ENCODE measurements around the gene CHCHD2.
"Not testable (repeated sequence)": the region's sequence is repeated elsewhere in the genome, so short reads cannot be mapped to it uniquely, and the experiment has no call there.

Gene CHCHD2

GRCh38 chr7:56081626-56082340 is 24.5 kb downstream of the CHCHD2 start:
- no peak for DNase-seq

DNA sequence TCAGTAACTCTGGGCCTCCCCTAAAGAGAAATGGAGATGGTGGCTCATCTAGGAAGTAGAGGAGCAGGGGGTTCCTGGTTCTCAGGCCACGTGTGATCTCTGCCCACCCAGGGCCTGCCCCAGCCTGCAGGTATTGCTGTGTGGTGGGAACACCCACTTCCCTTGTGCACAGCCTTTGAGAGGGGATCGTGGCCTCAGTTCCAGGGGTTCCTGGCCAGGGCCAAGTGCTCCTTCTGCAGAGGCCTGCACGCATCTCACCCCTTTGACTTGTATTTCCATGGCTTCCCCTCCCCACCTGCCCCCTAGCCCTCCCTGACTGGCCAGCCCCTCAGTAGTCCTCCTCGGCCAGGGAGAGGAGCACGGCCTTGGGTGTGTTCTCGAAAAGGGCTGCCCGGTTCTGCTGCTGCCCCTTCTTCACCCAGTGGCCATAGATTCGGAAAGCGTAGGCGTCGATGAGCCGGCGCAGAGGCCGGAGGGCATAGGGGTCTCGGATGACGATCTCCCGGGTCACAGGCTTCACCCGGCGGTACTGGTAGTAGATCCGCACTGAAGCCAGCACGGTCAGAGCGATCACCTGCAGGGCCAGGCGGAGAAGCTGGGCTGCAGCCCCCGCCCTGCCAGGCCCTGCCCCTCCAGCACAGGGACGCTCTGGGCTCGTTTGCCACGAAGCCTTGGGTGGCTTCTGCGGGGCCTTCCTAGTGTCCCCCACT is 25.4 kb downstream of the CHCHD2 start:
- not testable (repeated sequence) for DNase-seq

GRCh38 chr7:56079450-56080185 is 26.7 kb downstream of the CHCHD2 start:
- no peak for DNase-seq

DNA sequence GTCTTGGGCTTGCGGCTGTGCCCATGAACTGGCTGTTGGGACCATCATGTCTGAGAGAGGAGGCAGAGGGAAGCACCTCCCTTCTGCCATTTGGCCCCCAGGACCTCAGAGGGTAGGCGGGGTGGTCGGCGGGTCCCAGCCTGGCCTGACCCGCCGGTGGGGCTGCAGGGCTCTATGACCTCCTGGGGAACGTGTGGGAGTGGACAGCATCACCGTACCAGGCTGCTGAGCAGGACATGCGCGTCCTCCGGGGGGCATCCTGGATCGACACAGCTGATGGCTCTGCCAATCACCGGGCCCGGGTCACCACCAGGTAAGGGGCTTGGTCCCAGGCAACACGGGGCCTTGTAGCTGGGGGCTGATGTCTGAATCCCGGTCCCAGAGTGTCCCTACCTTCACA is 28.1 kb downstream of the CHCHD2 start:
- no peak for DNase-seq

- DNase-seq = no peak
Measured at GRCh38 chr7:56077681-56078080, 28.6 kb downstream of the CHCHD2 start.

DNA sequence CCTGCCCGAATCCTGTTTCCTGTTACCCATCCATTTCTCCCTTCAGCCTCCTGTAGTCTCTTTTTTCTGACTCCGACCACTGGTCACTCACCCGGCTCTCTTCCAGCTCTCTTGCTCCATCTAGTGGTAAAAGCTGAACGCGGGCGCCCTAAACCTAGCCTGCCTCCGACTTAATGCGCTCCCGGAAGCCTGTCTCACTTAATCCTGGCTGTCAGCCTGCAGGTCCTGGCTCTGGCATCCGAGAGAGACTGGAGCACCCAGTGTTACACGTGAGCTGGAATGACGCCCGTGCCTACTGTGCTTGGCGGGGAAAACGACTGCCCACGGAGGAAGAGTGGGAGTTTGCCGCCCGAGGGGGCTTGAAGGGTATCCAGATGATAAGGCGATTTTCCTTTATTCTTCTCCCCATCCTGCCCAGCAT is 31.9 kb downstream of the CHCHD2 start:
- DNase-seq = peak; percentile 47 to 75

GRCh38 chr7:56066376-56066775 is 39.9 kb downstream of the CHCHD2 start:
- DNase-seq = not testable (repeated sequence)

- peak; percentile 69 to 90 for DNase-seq
Measured at GRCh38 chr7:56063882-56064625, 42.2 kb downstream of the CHCHD2 start, which contains the start of gene SUMF2. SUMF2 (plus strand) TSS chr7:56064286; CDS start chr7:56064312, 26 bp downstream.

GRCh38 chr7:56063500-56063881 is 42.8 kb downstream of the CHCHD2 start:
- DNase-seq = no peak

GRCh38 chr7:56062382-56062781 is 43.9 kb downstream of the CHCHD2 start:
- DNase-seq = peak in 1 of 2 donors; percentile 8

DNA sequence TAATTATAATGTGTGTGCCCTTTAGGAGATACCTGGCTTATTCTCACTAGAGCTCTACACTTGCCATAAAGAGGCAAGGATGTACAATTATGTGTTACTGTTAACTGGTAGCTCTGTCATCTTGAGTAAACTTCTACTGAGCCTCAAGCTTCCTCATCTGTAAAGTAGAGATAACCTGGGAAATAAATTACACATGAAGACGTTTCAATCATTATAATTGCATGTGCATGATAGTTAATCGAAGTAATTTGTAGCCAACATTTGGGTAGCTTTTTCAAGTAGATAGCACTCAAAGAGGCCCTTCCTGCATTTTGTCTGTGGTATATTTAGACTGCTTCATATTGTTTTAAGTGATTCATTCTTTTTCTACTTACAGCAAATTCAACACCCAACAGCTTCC is 52.3 kb downstream of the CHCHD2 start:
- no peak for DNase-seq

DNA sequence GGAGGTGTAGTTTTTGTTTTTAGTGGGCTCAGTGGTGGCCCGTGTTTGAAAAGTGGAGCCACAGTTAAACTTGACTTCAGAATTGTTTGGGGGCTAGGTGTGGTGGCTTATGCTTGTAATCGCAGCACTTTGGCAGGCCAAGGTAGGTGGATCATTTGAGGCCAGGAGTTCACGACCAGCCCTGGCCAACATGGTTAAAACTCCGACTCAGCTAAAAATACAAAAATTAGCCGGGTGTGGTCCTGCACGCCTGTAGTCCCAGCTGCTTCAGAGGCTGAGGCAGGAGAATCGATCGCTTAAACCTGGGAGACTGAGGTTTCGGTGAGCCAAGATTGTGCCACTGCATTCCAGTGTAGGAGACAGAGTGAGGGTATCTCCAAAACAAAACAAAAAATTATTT is 52.9 kb downstream of the CHCHD2 start:
- no peak for DNase-seq
